Panc1 (cell line): Measurements from ENCODE around the gene C11orf42. TPM values are rescaled to one million over a fixed set of nuclear protein-coding genes. Genes with fewer than 3 reads are reported as not detected.

ENCODE experiments used
- ATAC-seq: fragments of 200-7000 bp; cut with Tn5 transposase; 2 replicates; pipeline ENCODE4 v1.9.1; 2020; ENCODE audit warnings: mild to moderate bottlenecking, moderate library complexity
- BruUV-seq: library from RNA; stranded (reverse); fragments of 400-500 nt; replicated peaks from 2 replicates; lab custom pipeline; 2021; lab: Mats Ljungman, UMichigan
- CTCF ChIA-PET: fragments of 300-600 bp; sonication (Branson Sonifier 250); formaldehyde crosslinking; loops from one replicate; lab custom pipeline; 2022; ENCODE audit warnings: antibody characterized with exemption; lab: Charles Lee
- POLR2A ChIA-PET: fragments of 300-600 bp; sonication (Branson Sonifier 250); formaldehyde crosslinking; loops from one replicate; lab custom pipeline; 2022; ENCODE audit warnings: antibody characterized with exemption; lab: Charles Lee
- DNase-seq: peaks from one replicate; pipeline ENCODE4 v3.0.0-alpha.2; 2010; ENCODE audit warnings: low read depth, low spot score
- H3K27ac ChIP-seq: 2 replicates; pipeline ENCODE4 v1.5.1; 2011; ENCODE audit warnings: mild to moderate bottlenecking, low read length, inconsistent platforms
- H3K27me3 ChIP-seq: fragments of 200-500 bp; sonication (Bioruptor generic); 2 replicates; pipeline ENCODE4 v1.6.0; 2014; ENCODE audit warnings: low read length, inconsistent platforms; ENCODE audit not compliant: control insufficient read depth, insufficient read depth
- H3K36me3 ChIP-seq: fragments of 200-500 bp; sonication (Bioruptor generic); 2 replicates; pipeline ENCODE4 v1.5.1; 2014; ENCODE audit warnings: inconsistent platforms, mild to moderate bottlenecking, low read length, moderate library complexity; ENCODE audit not compliant: control insufficient read depth, insufficient read depth
- H3K4me1 ChIP-seq: 2 replicates; pipeline ENCODE4 v1.5.1; 2011; ENCODE audit warnings: inconsistent platforms, mild to moderate bottlenecking, low read length, moderate library complexity; ENCODE audit not compliant: control insufficient read depth, insufficient read depth
- H3K4me3 ChIP-seq, 2 experiments: 2 replicates each; pipeline ENCODE4 v1.5.1; 2011 to 2012; ENCODE audit warnings: low read depth in 2 of 2, low read length in 2 of 2, mild to moderate bottlenecking in 2 of 2, inconsistent platforms in 1 of 2, moderate library complexity in 1 of 2
- H3K9me3 ChIP-seq: fragments of 200-500 bp; sonication (Bioruptor generic); 2 replicates; pipeline ENCODE4 v1.5.1; 2014; ENCODE audit warnings: low read depth, mild to moderate bottlenecking, inconsistent platforms, low read length, moderate library complexity; ENCODE audit not compliant: control insufficient read depth, insufficient read depth
- POLR2AphosphoS5 ChIP-seq: IDR thresholded peaks from 2 replicates; pipeline ENCODE4 v1.6.1; 2012; ENCODE audit warnings: mild to moderate bottlenecking, low read depth, low read length, moderate library complexity
- REST ChIP-seq, 2 experiments: IDR thresholded peaks; 2 replicates each; pipeline ENCODE4 v1.6.1; 2011 to 2012; ENCODE audit warnings: low read depth in 2 of 2, control low read depth in 1 of 2, low read length in 1 of 2, mild to moderate bottlenecking in 1 of 2, moderate library complexity in 1 of 2; ENCODE audit not compliant: insufficient read depth in 1 of 2
- SIN3A ChIP-seq: IDR thresholded peaks from 2 replicates; pipeline ENCODE4 v1.6.1; 2012; ENCODE audit warnings: low read depth, mild to moderate bottlenecking, low read length, moderate library complexity, borderline replicate concordance; ENCODE audit not compliant: insufficient read depth
- TCF7L2 ChIP-seq: IDR thresholded peaks from 2 replicates; pipeline ENCODE4 v1.6.1; 2011; ENCODE audit warnings: mild to moderate bottlenecking, low read depth, low read length, inconsistent platforms
- in situ Hi-C: cut with HindIII; loops from 2 replicates; pipeline ENCODE4 v1.10.0; 2016; ENCODE audit warnings: low sequenced_read_pairs, low pct_unique_long_range_greater_than_20kb
- intact Hi-C: fragments of 100-400 bp; cut with micrococcal nuclease; formaldehyde crosslinking; loops from one replicate; pipeline ENCODE4 v1.10.0; 2022; ENCODE audit not compliant: unreplicated experiment
- total RNA-seq: library from RNA; stranded (reverse); gene quantifications from one replicate; pipeline ENCODE4 v1.2.1, GENCODE V29; 2021; ENCODE audit not compliant: unreplicated experiment
- TF ChIP-seq, protein P1 (sequence below): fragments of 450-650 bp; IDR thresholded peaks from 2 replicates; pipeline ENCODE4 v1.5.1; 2017; ENCODE audit warnings: mild to moderate bottlenecking

Gene C11orf42
- total RNA-seq, 1 experiment from 2014 or later: not detected

GRCh38 chr11:6241316-6241715 is 36.0 kb downstream of the C11orf42 start:
- no peaks in the 10 kb centered on the region for H3K9me3 ChIP-seq
- no peak for TF ChIP-seq POLR2AphosphoS5
- TF ChIP-seq, protein P1, sequence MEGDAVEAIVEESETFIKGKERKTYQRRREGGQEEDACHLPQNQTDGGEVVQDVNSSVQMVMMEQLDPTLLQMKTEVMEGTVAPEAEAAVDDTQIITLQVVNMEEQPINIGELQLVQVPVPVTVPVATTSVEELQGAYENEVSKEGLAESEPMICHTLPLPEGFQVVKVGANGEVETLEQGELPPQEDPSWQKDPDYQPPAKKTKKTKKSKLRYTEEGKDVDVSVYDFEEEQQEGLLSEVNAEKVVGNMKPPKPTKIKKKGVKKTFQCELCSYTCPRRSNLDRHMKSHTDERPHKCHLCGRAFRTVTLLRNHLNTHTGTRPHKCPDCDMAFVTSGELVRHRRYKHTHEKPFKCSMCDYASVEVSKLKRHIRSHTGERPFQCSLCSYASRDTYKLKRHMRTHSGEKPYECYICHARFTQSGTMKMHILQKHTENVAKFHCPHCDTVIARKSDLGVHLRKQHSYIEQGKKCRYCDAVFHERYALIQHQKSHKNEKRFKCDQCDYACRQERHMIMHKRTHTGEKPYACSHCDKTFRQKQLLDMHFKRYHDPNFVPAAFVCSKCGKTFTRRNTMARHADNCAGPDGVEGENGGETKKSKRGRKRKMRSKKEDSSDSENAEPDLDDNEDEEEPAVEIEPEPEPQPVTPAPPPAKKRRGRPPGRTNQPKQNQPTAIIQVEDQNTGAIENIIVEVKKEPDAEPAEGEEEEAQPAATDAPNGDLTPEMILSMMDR: no peak
- TF ChIP-seq SIN3A: no peak
- no peak for TF ChIP-seq TCF7L2
- no peak for TF ChIP-seq REST (IDR thresholded peaks at IDR 0.05; ENCODE audit: insufficient read depth in 1 of 2, low read depth in 2 of 2, low read length in 1 of 2)
- ATAC-seq: no peak
- no peak overlapping the region for H3K4me3 ChIP-seq
- H3K27ac ChIP-seq: no peak overlapping the region
- ChIA-PET CTCF (interaction anchor here (1.0 kb wide), 1 partner anchor 10 kb away, joined by 3 read pairs; no protein-coding TSS in a partner anchor), POLR2A (no interaction called here)
- no TSS peak for BruUV-seq
- H3K36me3 ChIP-seq: no peaks in the 10 kb centered on the region
- no peak for DNase-seq
- H3K4me1 ChIP-seq: no peaks in the 10 kb centered on the region
- intact Hi-C loops (no loop called here), in situ Hi-C loops (no loop called here)
- peaks cover 3% of the 10 kb centered on the region; the same call in 1 of the 2 replicates for H3K27me3 ChIP-seq

DNA sequence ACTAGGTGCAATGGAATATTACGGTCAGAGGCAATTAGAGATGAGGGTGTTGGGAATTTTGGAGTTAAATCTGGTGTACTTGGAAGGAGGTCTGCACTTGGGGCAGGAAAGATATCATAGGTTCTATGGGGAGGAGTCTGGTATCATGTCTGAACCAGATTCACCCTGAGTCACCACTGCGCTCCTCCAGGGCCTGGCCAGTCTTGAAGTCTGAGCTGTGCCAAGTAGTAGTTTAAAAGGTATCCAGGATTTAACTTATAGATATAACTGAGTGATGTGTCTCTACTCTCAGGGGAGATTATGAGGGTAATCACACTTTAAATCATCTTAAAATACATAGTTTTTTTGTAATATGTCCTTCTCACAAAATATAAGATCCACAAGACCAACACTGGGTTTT is 40.2 kb downstream of the C11orf42 start:
- no TSS peak for BruUV-seq
- Histone ChIP-seq H3K9me3 (no peaks in the 10 kb centered on the region), H3K4me1 (no peaks in the 10 kb centered on the region), H3K27me3 (no peaks in the 10 kb centered on the region; the same call in 1 of the 2 replicates), H3K4me3 (no peak overlapping the region), H3K27ac (no peak overlapping the region), H3K36me3 (no peaks in the 10 kb centered on the region)
- ATAC-seq (no peak), DNase-seq (no peak)
- ChIA-PET CTCF (no interaction called here), POLR2A (interaction anchor here (0.5 kb wide), 1 partner anchor 560 kb away, joined by 5 read pairs; no protein-coding TSS in a partner anchor)
- intact Hi-C loops (no loop called here), in situ Hi-C loops (no loop called here)
- no peak for TF ChIP-seq REST (IDR thresholded peaks at IDR 0.05; ENCODE audit: insufficient read depth in 1 of 2, low read depth in 2 of 2, low read length in 1 of 2)
- TF ChIP-seq, protein P1: no peak
- no peak for TF ChIP-seq SIN3A
- no peak for TF ChIP-seq TCF7L2
- TF ChIP-seq POLR2AphosphoS5: no peak
